HG03066 (cell line): ENCODE data around the gene AP3S1.
"Not testable (repeated sequence)": the region's sequence is repeated elsewhere in the genome, so short reads cannot be mapped to it uniquely, and the experiment has no call there.

Experiments used
- ATAC-seq: cut with Tn5 transposase; IDR thresholded peaks from one replicate; pipeline ENCODE4 v1.9.1; 2021; ENCODE audit warnings: low read depth; ENCODE audit not compliant: unreplicated experiment

The AP3S1 gene

DNA sequence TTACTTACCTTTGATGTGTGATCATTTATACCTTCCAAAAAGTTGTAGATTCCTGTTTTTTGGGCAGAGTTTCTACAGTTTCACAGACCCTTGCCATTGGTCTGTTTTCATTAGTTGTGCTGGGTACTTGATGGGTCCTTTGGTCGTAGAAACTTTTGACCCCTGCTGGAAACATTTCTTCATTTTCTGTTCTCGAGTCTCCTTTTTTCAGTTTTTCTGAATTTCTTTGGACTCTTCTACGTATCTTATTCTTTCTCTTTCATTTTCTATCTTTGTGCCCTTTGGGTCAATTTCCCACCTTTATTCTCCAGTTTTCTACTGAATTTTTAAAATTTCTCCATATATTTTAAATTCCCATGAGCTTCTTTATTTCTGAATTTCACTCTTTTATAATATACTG, 16.7 kb downstream of the AP3S1 start:
- peak; percentile 38 for ATAC-seq

DNA sequence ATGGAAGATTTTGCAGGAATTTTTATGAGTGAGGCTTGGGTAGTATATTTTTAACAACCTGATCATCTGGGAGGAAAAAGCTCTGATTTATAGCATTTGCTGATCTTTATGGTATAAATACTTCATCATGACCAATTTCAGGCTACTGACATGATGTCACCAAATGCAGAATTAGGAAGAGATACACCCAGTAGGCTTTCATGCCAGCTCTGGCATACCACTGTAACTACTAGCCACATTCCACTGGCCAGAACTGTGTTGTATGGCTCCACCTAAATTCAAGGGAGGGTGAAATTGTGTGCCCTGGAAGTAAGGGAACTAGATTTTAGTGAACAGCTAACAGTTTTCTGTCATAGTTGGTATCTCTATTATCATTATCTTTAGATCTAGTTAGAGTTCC, 17.6 kb downstream of the AP3S1 start:
- ATAC-seq: no peak

DNA sequence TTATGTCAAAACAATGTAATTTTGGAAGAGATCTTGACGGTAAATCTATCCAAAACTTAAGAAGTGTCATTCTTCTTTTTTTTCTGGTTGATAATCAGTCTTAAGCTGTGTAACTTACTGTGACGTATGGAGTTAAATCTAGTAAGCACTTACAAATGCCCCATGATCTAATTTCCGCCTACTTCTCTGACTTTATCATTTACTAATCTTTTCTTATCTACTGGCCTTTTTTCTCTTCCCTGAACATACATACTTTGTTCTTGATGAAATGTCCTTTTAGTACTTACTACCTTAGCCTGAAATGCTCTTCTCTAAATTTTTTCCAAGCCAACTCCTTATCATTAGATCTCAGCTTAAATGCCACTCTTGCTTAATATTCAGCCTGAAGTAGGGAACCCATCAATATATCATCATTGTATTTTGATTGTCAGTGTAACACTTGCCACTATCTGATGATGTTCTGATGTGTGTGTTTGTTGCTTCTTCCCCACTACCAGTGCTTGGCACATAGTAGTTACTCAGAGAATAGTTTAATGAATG, 27.6 kb downstream of the AP3S1 start:
- ATAC-seq: no peak

DNA sequence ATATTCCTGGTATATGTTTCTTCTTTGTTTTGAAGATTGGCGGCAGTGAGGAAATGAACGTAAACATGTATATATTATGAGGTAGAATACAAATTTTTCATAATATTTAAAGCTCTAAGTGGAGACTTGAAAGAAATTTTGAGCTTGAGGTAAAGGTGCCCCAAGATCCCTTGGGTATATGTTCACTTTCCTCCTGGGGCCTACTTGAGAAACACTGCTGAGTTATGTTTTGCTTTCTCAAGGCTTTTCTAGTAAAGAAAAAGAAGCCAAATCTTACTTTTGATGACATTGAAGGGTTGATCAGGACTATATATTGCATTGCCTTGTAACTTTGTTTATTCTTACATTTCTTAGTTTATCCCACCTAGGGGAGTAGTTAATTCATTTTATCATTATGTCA, 30.7 kb downstream of the AP3S1 start:
- ATAC-seq: no peak

DNA sequence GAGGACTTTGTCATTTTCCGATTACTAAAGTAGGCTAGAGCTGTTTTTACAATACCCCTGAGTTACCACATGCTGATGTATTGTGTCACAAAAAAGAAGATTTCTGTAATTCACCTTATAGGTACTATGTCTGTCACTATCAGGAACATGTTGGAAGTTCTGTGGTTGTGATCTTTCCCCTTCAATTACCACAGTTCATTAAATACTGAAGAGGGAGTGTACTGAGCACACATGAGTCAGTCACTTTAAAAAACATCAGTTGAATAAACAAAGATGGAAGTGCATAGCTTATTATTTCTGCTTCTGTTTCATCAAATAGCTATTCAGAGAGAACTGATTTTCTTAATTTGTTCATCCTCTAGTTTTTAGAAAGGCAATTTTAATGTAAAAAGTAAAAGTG, 31.7 kb downstream of the AP3S1 start:
- no peak for ATAC-seq

DNA sequence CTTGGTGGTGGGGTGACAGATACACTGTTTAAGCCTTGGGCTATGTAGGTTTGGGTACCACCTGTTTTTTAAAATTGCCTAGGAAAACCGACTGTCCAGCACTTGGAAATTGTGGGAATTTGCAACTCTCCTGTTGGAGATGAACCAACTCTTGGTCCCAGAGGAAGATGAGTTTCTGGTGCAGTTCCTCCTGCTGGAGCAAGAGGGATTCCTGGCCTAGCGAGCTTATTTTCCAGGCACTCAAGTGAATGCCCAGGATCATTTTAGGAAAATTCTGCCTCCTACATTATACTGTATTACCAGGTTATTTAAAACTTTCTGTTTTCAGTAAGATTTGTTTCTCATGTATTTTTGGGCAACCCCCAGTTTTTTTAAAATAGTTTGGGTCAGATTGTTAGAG, 33.7 kb downstream of the AP3S1 start:
- ATAC-seq: no peak

DNA sequence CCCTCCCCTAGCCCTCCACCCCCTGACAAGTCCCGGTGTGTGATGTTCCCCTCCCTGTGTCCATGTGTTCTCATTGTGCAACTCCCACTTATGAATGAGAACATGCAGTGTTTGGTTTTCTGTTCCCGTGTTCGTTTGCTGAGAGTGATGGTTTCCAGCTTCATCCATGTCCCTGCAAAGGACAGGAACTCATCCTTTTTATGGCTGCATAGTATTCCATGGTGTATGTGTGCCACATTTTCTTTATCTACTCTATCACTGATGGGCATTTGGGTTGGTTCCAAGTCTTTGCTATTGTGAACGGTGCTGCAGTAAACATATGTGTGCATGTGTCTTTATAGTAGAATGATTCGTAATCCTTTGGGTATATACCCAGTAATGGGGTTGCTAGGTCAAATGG, 35.6 kb downstream of the AP3S1 start:
- ATAC-seq: not testable (repeated sequence)

DNA sequence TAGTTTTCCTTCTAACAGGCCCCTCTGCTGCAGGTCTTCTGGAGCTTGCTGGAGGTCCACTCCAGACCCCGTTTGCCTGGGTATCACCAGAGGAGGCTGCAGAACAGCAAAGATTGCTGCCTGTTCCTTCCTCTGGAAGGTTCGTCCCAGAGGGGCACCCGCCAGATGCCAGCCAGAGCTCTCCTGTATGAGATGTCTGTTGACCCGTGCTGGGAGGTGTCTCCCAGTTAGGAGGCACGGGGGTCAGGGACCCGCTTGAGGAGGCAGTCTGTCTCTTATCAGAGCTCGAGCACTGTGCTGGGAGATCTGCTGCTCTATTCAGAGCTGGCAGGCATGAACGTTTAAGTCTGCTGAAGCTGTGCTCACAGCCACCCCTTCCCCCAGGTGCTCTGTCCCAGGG, 40.7 kb downstream of the AP3S1 start:
- not testable (repeated sequence) for ATAC-seq

DNA sequence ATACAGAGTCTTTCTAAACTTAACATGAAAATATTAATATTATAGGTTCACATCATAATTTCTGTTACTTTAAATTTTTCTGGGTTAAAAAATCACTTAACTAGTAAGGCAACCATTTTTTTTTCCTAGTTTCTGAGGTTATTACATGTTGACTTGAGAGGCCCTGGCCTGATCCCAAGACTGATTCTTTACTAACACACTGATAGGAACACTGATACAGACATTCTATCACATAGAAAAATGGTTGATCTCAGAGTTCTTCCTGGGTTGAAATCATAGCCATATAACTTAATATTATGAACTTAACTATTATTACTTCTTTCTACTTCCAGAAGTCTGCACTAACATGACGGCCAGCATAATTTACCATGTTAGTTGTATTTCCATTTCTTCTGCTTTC, 43.0 kb downstream of the AP3S1 start:
- ATAC-seq: no peak

DNA sequence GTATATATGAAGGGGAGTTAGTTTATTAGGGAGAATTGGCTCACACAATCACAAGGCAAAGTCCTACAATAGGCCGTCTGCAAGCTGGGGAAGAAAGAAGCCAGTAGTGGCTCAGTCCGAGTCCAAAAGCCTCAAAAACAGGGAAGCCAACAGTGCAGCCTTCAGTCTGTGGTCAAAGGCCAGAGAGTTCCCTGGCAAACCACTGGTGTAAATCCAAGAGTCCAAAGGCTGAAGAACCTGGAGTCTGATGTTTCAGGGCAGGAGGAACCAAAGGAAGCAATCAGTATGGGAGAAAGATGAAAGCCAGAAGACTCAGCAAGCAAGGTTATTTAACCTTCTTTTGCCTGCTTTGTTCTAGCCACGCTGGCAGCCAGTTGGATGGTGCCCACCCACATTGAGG, 43.5 kb downstream of the AP3S1 start:
- ATAC-seq: not testable (repeated sequence)

DNA sequence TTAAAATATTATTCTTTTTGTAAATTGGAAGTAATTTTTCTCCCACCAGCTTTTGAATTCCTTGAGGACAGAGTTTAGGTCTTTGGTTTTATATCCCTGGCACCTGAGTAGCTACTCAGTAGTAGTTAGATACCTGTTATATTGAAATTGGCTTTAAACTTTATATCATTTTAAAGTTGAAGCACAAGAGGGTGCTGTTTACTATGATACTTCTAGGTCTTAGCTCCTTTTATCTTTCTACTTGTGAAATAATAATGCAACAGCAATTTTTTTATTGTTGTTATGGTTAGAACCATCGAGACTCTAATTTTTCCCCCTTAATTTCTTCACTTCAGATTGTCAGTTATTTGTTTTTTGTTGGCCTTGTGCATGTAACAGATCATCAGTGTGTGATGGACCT, 46.3 kb downstream of the AP3S1 start:
- no peak for ATAC-seq

DNA sequence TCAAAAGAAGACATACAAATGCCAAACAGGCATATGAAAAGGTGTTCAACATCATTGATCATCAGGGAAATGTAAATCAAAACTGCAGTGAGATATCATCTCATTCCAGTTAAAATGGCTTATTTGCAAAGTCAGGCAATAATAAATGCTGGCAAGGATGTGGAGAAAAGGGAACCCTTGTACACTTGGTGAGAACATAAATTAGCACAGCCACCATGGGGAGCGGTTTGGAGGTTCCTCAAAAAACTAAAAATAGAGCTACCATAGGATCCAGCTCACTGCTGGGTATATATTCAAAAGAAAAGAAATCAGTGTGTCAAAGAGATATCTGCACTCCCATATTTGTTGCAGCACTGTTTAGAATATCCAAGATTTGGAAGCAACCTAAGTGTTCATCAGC, 50.3 kb downstream of the AP3S1 start:
- ATAC-seq: no peak

DNA sequence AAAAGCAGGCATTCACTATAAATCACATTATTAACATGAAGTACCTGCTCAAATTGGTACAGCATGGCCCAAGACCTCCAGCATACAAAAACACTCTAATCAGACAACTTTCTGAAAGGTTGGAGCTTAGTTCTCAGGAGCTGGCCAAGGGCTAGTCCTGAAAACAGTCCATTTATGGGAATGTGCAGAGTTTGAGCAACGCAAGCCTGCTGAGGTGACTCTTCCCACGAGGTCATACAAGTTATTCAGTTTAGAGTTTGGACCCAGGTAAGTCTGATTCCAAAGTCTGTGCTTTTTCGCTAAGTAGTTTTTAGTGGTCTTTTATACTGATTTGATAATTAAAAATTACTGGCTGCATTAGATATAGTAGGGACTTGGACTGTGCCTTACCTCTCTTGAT, 52.6 kb downstream of the AP3S1 start:
- ATAC-seq: no peak

DNA sequence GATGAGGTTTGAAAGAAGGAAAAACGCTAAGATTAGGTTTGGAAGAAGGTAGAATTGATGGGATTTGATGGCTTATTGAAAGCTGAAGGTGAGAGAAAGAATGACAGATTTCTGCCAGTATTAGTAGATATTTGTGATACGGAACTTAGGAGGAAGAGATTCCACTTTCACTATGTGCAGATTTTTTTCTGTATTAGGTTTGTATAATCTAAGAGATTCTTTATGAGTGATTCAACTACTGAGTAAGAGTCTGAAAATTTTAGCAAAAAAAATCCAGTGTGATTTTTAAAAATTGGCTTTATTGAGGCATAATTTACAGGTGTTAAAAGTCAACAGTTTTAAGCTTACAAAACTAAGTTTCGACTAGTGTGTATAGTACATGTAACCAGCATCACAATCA, 54.1 kb downstream of the AP3S1 start:
- no peak for ATAC-seq

DNA sequence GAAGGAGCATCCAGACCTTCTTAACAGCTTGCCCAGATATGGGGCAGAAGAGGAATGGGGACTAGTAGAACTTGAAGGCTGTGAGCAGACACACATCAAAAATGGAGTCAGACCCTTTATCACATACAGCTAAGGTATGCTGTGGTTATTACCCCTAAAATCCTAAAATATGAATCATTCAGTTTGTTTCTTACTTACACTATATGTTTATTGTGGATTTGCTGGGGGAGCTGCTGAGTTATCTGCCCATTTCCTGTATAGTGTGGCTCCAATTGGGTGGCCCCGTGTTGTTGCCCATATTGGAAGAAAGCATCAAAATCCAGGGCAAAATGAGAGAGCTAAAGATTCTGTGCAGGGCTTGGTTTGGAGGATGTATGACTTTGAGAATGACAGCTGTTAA, 56.9 kb downstream of the AP3S1 start:
- ATAC-seq: no peak

DNA sequence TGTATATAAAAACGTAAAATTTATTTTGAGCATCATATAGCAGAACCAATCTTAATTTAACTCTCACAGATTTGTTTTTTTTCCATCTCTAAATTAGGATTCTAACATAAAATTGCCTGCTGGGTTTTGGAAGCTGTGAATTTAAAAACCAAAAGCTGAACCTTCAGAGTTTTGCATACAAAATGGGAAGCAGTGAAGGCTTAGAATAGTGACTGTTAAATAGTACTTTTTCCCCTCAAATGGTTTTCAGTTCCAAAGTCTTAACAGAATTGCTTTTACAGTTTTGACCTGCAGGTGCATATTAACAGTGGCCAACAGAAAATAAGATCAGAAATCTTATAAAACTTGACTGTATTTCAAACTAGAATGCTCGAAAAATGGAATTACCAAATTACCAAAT, 65.4 kb downstream of the AP3S1 start:
- no peak for ATAC-seq

DNA sequence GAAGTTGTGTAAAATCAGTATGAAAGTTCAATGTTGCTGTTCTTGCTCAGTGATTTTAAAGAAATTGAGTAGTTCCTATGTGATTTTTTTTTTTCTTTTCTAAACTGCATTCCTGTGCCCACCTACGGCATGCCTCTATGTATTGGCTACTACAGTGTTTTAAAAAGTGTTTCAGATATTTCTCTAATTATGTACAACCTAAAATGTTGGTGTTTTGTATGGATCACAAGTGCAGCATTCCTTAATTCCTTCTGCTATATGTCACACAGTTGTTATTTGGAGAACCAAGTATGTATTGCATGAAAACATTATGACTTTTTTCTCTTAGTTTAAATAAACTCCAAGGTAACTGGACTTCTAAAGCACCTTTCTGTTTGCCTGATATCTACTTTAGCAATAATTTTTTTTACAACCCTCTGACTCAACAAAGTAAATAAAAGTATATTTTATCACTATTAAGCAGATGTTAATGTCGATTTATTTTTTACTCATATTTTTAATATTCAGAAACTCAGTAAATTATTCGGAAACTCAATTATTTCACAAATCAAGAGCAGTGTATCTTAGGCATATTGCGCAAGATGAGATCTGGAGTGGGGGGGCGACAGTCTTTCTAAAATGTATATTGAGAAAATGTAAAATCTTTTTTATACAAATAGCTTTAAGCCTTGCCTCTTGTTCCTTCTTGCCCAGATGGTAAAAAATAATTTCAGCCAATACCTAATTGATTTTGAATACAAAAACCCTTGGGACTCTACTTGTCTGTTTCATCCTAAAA, 72.1 kb downstream of the AP3S1 start:
- not testable (repeated sequence) for ATAC-seq

DNA sequence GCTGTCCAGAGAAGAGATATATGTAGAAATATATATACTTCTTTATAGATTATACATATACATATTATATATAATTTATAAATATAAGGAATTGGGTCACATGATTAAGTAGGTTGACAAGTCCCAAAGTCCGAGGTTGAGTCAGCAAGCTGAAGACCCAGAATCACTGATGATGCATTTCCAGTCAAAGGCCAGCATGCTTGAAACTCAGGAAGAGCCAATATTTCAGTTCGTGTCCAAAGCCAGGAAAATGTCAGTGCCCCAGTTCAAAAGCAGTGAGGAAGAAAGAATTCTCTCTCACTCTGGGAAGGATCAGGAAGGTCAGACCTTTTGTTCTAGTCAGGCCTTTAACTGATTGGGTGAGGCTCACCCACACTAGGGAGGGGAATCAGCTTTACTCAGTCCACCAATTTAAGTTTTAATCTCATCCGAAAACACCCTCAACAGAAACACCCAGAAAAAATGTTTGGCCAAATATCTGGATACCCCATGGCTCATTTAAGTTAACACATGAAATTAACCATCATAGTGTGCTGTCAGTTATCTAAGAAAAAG, 78.5 kb downstream of the AP3S1 start:
- ATAC-seq: no peak

DNA sequence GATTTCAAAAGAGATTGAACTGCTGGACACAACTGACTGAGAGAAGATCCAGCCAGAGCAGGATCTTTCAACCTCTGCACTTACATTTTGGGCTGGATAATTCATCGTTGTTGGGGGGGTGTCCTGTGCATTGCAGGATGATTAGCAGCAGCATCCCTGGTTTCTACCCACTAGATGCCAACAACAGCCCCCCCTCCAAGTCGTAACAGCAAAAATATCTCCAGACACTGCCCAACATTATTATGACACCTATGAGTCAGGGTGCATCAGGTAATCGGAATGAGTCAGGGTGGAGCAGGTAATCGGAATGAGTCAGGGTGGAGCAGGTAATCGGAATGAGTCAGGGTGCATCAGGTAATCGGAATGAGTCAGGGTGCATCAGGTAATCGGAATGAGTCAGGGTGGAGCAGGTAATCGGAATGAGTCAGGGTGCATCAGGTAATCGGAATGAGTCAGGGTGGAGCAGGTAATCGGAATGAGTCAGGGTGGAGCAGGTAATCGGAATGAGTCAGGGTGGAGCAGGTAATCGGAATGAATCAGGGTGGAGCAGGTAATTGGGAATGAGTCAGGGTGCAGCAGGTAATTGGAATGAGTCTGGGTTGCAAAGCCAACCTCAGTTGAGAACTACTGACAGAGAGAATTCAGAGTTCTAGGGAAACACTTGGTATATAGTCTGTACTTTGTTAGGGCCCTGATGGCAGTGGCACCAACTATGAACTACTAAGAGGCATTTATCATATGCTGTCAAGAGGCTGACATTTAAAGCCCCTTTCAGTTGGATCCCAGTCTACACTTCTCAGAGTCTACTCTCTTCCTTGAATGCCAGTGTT, 87.1 kb downstream of the AP3S1 start:
- ATAC-seq: not testable (repeated sequence)

DNA sequence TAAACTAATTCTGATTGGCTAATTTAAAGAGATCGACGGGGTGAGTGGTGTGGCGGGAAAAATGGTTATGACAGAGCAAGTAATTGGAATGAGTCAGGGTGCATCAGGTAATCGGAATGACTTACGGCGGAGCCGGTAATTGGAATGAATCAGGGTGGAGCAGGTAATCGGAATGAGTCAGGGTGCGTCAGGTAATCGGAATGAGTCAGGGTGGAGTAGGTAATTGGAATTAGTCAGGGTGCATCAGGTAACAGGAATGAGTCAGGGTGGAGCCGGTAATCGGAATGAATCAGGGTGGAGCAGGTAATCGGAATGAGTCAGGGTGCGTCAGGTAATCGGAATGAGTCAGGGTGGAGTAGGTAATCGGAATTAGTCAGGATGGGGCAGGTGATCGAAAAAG, 88.4 kb downstream of the AP3S1 start:
- not testable (repeated sequence) for ATAC-seq

DNA sequence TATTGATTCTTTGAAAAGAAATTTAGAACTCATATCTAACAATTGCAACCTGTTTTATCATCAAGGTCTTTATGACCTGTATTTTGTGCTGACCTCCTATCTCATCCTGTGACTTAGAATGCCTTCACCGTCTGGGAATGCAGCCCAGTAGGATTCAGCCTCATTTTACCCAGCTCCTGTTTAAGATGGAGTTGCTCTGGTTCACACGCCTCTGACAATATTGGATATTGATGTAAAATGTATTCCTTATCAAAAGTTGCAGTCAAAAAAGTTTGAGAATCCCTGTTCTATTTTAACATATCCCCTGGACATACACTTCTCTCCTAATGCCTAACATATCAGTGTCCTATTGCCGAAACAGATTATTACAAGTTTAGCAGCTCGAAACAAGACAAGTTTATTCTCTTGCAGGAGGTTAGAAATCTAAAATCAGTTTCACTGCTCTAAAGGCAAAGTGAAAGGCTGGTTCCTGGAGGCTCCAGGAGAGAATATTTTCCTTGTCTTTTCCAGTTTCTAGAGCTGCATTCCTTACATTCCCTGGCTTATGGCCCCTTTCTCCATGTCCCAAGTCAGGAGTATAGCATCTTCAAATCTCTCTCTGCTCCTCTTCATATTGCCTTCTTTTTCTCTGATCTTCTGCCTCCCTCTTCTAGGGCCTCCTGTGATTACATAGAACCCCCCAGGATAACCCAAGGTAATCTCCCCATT, 89.0 kb downstream of the AP3S1 start:
- no peak for ATAC-seq
